GM12872 (cell line): ENCODE measurements around the gene SEMA3D.

Source experiments
- TF ChIP-seq, protein P1 (sequence below): IDR thresholded peaks from 3 replicates; pipeline ENCODE4 v1.5.1; 2011; ENCODE audit warnings: low read depth, mild to moderate bottlenecking, low read length, moderate library complexity; ENCODE audit not compliant: insufficient read depth

Gene SEMA3D

DNA sequence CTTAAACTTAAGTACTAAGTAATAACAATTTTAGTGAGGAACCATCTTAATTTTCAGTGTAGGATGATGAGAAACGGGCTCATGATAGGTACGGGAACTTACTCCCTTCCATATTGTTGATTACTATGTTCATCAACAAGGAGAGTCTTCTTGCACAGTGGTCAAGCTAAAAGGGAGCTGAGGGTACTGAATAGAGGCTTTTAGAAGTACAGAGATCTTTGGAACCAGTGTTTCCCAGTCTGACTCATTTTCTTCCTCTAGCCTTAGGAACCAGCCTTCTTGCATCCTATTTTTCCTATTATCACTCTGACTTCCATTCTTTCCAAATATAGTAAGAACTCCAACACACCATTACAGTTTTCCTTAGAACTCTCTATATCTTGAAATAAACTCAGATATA is 17.6 kb upstream of the SEMA3D start:
- TF ChIP-seq, protein P1, sequence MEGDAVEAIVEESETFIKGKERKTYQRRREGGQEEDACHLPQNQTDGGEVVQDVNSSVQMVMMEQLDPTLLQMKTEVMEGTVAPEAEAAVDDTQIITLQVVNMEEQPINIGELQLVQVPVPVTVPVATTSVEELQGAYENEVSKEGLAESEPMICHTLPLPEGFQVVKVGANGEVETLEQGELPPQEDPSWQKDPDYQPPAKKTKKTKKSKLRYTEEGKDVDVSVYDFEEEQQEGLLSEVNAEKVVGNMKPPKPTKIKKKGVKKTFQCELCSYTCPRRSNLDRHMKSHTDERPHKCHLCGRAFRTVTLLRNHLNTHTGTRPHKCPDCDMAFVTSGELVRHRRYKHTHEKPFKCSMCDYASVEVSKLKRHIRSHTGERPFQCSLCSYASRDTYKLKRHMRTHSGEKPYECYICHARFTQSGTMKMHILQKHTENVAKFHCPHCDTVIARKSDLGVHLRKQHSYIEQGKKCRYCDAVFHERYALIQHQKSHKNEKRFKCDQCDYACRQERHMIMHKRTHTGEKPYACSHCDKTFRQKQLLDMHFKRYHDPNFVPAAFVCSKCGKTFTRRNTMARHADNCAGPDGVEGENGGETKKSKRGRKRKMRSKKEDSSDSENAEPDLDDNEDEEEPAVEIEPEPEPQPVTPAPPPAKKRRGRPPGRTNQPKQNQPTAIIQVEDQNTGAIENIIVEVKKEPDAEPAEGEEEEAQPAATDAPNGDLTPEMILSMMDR: no peak

DNA sequence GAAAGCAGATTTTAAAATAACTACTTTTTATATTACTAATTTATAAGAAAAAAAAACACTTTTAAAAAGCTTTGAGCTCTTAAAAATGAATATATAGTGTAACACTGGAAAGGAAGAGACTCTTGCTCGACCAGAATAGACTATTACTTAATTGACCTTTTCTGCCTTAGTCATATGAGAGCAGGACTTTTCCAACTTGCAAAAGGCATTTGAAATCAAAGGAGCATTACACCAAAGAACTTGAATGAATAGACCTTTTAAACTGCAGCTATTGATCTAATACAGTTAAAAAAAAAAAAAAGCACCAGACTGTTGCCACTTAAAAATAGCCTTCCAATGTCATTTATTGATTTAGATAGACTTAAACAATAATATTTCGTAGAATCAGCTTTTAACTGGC is 17.2 kb upstream of the SEMA3D start:
- TF ChIP-seq, protein P1: no peak

DNA sequence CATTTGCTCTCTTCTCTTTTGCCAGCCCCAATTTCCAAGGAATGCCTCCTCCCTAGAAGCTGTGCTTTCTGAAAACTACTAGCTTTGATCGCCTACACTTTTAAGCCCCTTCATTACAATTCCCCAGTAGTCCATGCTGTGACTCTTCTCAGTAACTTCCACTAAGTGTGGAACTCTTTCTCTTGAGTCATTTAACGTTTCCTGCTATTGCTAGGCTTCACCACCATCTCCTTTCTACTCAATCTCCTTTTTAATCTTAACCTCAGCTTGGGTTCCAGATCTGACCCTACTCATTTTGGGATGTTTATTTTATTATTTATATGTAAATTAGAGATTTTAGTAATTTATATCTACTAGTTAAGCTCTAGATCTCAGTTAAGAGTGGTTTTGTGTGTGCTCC is 14.4 kb upstream of the SEMA3D start:
- TF ChIP-seq, protein P1: no peak

DNA sequence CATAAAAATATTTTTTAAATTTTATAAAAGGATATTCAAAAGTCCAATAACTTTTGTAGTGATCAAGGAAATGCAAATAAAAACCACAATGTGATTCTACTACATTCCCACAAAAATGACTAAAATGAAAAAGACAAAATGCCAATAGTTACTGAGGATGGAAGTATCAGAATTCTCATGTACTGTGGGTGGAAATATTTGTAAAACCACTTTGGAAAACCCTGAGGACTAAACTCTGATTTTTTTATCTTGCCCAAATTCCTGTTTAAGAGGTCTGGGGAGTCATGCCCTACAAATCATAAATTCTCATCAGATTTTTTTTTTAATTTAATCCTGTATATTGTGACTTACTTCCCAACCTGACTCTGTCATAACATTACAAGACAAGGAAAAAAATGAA is 9.8 kb upstream of the SEMA3D start:
- TF ChIP-seq, protein P1: no peak

DNA sequence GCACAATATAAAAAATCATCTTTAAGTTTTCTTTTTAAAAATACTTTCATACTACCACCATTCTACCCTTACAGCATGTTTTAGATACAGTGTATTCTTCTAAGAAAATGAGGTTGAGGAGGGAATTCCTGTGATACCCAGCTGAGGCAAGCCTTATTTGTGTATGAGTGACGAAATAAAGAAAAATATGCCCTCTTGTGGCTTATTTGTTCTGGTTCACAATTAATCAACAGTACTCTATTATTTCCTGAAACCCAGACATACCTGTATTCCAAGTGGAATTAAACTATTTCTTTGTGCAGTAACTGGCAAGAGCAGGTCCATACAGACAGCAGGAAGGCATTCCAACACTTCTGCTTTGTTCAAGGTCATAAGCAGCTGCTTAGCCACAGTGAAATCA is 4.5 kb upstream of the SEMA3D start:
- TF ChIP-seq, protein P1: peak; percentile 22; the same call in 1 of the 3 replicates

DNA sequence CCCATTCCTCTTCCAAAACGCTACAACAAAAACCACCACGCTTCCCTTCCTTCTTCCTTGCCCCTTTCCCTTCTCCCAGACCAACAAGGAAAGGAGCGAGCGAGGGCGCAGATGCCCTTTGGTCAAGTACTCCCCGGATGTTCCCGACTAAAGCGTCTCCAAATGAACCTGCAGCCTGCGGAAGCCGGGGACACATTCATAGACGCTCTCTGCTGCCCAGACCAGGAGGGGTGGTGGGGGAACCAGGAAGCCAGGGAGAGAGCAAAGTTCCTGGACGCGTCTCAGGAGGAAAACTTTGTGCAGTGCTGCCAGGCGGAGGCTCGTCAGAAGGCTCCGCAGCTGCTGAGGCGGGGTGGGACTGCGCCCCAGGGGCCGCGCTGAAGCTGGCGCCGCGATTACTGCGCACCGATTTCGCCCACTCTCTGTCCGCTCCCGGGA is 754 bp downstream of the SEMA3D start:
- TF ChIP-seq, protein P1: no peak

DNA sequence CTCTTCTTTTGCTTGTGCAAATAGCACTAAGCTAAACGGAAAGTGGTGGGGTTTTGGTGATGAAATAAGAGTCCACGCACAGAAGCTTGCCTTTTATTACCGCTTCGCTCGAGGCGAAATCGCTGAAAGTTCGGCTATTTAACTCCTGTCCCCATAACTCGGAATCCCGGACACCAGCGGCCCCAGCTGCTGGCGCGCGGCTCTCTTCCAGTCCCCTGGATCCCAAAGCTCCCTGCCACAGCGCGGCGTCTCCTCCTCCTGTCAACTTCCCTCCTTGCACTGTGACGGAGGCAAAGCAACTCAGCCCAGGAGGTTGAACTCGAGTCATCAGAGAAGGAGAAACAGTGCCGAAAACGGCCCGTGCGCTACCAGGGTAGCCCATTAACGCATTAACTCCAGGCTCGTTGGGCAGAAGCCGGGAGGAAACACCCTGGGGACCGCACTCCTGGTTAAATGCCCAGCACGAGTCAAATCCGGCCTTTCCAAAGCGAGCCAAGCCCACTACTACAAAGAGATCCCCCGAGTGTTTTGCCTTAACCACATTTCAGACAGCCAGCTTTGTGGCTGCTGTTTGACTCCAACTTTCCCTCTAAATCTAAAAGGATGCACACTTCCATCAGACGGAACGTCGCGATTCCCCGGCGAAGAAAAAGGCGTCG is 1.3 kb downstream of the SEMA3D start:
- TF ChIP-seq, protein P1: no peak
